Left lung (tissue), 10 donors: ENCODE results near the gene PABPN1. TPM values are rescaled to one million over a fixed set of nuclear protein-coding genes. Genes with fewer than 3 reads are reported as not detected.

ENCODE experiments used
- ATAC-seq: fragments of 200-7000 bp; cut with Tn5 transposase; one replicate; pipeline ENCODE4 v1.9.1; 2020; ENCODE audit warnings: moderate library complexity
- DNase-seq, 4 donors: peaks; one replicate each; pipeline ENCODE4 v3.0.0-alpha.2; 2013 to 2020
- H3K27ac ChIP-seq, 2 donors: fragments of 200-600 bp; sonication (generic) in 1 of 2; one replicate each; pipeline versions ENCODE4 v1.5.0 to v1.8.0; 2020 to 2021
- H3K27me3 ChIP-seq, 2 donors: fragments of 200-600 bp; sonication (generic) in 1 of 2; one replicate each; pipeline versions ENCODE4 v1.5.0 to v1.8.0; 2020 to 2021
- H3K36me3 ChIP-seq, 2 donors: fragments of 200-600 bp; sonication (generic) in 1 of 2; one replicate each; pipeline versions ENCODE4 v1.5.0 to v1.8.0; 2020 to 2021
- H3K4me1 ChIP-seq, 2 donors: fragments of 200-600 bp; one replicate each; pipeline ENCODE4 v1.8.0; 2021
- H3K4me3 ChIP-seq, 2 donors: fragments of 200-600 bp; sonication (generic) in 1 of 2; one replicate each; pipeline versions ENCODE4 v1.5.0 to v1.8.0; 2020 to 2021; ENCODE audit warnings: mild to moderate bottlenecking in 1 of 2
- H3K9me3 ChIP-seq, 2 donors: fragments of 200-600 bp; sonication (generic) in 1 of 2; one replicate each; pipeline versions ENCODE4 v1.5.0 to v1.8.0; 2020 to 2021
- CTCF ChIP-seq, 2 donors: fragments of 200-600 bp; sonication (generic) in 1 of 2; IDR thresholded peaks; one replicate each; pipeline versions ENCODE4 v1.5.0 to v1.8.0; 2021; ENCODE audit warnings: antibody characterized with exemption in 2 of 2
- intact Hi-C, 2 donors: fragments of 100-400 bp; cut with DNase I; formaldehyde crosslinking; loops; one replicate each; pipeline versions ENCODE4 v1.11.2 to v1.14.2; 2022
- polyA plus RNA-seq, 6 donors: library from polyadenylated mRNA; unstranded; fragments of 120-200 nt; gene quantifications; one replicate each; pipeline ENCODE4 v1.2.1, GENCODE V29; 2013; ENCODE audit not compliant: insufficient read length in 6 of 6
- total RNA-seq, 2 donors: library from RNA; stranded (reverse); fragmentation: NEBNext Ultra II Directional; extraction: Animal tissue kit (Norgen Biotek cat#: 25700); gene quantifications; one replicate each; pipeline ENCODE4 v1.2.1, GENCODE V29; 2021
- donor health status: DM: no; HTN: yes; CAD: no.
- donor health status: DM: no; HTN: no; CAD: no.

The PABPN1 gene
- total and polyA plus RNA-seq, 8 donors = 119 to 256 (median 198) TPM

- Histone ChIP-seq H3K4me1 (peaks cover 3 to 15% of the 10 kb centered on the region in 2 donors), H3K27ac (no peak overlapping the region), H3K9me3 (no peaks in the 10 kb centered on the region), H3K4me3 (peak overlapping the region; percentile 46 to 75), H3K36me3 (no peaks in the 10 kb centered on the region), H3K27me3 (peaks cover 0 to 47% of the 10 kb centered on the region in 2 donors)
- peak in 1 of 4 donors; percentile 16 for DNase-seq
- no peak for TF ChIP-seq CTCF (IDR thresholded peaks at IDR 0.05)
- intact Hi-C loops = no loop called here
- ATAC-seq = peak; percentile 55
Measured at GRCh38 chr14:23351681-23352505, 30.6 kb downstream of the PABPN1 start.

- intact Hi-C loops = no loop called here
- ATAC-seq (peak; percentile 95), DNase-seq (peak in 3 of 4 donors; percentile 76 to 95 (median 88))
- H3K4me3 ChIP-seq = peak within 1 kb of the TSS; percentile 46 to 75
- H3K9me3 ChIP-seq = no peaks in the 10 kb centered on the region
- H3K4me1 ChIP-seq = peaks cover 3 to 15% of the 10 kb centered on the region in 2 donors
- peaks cover 0 to 6% of the 10 kb centered on the region in 2 donors for H3K36me3 ChIP-seq
- H3K27me3 ChIP-seq = peaks cover 0 to 47% of the 10 kb centered on the region in 2 donors
- peak within 1 kb of the TSS in 1 of 2 donors; percentile 33 for H3K27ac ChIP-seq
- TF ChIP-seq CTCF (IDR thresholded peaks at IDR 0.05) = no peak
Measured at GRCh38 chr14:23352506-23353432, 31.5 kb downstream of the PABPN1 start, which contains the start of gene SLC22A17. SLC22A17 (minus strand) TSS chr14:23352887.

GRCh38 chr14:23353433-23353780 is 32.1 kb downstream of the PABPN1 start:
- DNase-seq (peak in 1 of 4 donors; percentile 10), ATAC-seq (no peak)
- no peak for TF ChIP-seq CTCF (IDR thresholded peaks at IDR 0.05)
- Histone ChIP-seq H3K27me3 (peaks cover 0 to 47% of the 10 kb centered on the region in 2 donors), H3K4me1 (peaks cover 3 to 15% of the 10 kb centered on the region in 2 donors), H3K36me3 (peaks cover 0 to 6% of the 10 kb centered on the region in 2 donors), H3K9me3 (no peaks in the 10 kb centered on the region), H3K4me3 (no peak overlapping the region), H3K27ac (no peak overlapping the region)
- intact Hi-C loops = no loop called here

- no peaks in the 10 kb centered on the region for H3K9me3 ChIP-seq
- no peak for DNase-seq
- no peak for TF ChIP-seq CTCF (IDR thresholded peaks at IDR 0.05)
- ATAC-seq = no peak
- no peak overlapping the region for H3K27ac ChIP-seq
- peaks cover 3 to 15% of the 10 kb centered on the region in 2 donors for H3K4me1 ChIP-seq
- peaks cover 0 to 6% of the 10 kb centered on the region in 2 donors for H3K36me3 ChIP-seq
- H3K27me3 ChIP-seq = peaks cover 0 to 47% of the 10 kb centered on the region in 2 donors
- H3K4me3 ChIP-seq = no peak overlapping the region
- intact Hi-C loops = no loop called here
Measured at GRCh38 chr14:23354990-23355389, 33.7 kb downstream of the PABPN1 start.
